ENCODE results near the gene MTIF3. TPM values are rescaled to one million over a fixed set of nuclear protein-coding genes. Genes with fewer than 3 reads are reported as not detected.
"Not testable (repeated sequence)": the region's sequence is repeated elsewhere in the genome, so short reads cannot be mapped to it uniquely, and the experiment has no call there.

The MTIF3 gene
- total RNA-seq, 1 donor = 66.1 TPM

DNA sequence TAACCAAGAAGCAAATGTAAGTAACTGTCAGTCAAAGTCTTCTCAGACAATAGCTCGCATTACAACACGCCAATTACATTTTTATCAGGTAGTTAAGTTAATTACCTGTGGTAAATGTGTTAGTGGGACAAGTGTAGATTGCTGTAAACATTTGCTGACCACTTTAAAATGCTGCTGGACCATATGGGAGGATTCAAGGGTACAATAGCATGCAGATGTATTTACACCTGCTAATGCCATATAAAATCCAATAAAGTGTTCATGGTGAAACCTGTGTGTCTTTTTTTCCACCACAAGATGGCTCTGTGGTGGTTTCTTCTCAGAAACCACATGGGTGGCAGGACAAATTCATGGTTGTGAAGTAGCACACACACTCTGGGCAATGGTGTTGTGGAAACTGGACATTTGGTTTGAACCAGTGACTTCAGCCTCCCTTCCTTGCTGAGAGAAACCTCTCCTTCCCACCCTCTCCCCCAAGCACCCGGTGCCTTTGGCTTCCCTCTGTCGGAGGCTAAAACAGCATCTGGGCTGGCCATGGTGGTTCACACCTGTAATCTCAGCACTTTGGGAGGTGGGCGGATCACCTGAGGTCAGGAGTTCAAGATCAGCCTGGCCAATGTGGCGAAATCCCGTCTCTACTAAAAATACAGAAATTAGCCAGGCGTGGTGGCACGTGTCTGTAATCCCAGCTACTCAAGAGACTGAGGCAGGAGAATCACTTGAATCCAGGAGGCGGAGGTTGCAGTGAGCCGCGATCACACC, 44.0 kb downstream of the MTIF3 start:
- TF ChIP-seq CTCF (IDR thresholded peaks at IDR 0.05; ENCODE audit: insufficient read depth, low read depth, low read length) = peak; percentile 58
- no peak overlapping the region for H3K4me3 ChIP-seq (ENCODE audit: low read depth, low read length)
- peak; percentile 49 for DNase-seq (ENCODE audit: low read depth)

DNA sequence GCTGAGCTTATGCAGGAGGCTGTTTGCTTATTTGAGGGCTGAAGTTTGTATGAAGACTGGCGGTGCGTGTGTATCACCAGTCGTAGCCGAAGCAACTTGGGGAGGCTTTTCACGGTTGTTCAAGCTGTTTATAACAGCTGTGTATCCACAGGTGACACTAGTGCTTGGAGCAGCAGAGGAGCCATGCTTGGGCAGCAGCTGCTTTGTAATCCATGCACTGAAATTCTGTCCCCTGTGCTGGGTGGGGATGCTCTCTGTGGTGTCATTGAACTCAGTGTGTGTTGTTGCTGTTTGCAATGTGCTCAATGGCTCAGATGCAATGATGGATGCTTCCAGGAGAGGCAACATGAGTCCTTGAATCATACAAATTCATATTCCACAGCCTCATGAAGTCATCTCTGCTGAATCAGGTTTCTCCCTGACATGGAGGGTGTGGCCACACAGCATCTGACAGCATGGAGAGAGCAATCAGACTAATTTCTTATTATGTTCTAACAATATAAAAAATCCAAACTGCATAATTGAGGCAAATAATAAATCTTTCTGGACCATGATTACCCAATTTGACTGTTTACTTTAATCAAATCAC, 44.7 kb downstream of the MTIF3 start:
- no peak for TF ChIP-seq CTCF (IDR thresholded peaks at IDR 0.05; ENCODE audit: insufficient read depth, low read depth, low read length)
- no peak overlapping the region for H3K4me3 ChIP-seq (ENCODE audit: low read depth, low read length)
- DNase-seq (ENCODE audit: low read depth) = no peak

DNA sequence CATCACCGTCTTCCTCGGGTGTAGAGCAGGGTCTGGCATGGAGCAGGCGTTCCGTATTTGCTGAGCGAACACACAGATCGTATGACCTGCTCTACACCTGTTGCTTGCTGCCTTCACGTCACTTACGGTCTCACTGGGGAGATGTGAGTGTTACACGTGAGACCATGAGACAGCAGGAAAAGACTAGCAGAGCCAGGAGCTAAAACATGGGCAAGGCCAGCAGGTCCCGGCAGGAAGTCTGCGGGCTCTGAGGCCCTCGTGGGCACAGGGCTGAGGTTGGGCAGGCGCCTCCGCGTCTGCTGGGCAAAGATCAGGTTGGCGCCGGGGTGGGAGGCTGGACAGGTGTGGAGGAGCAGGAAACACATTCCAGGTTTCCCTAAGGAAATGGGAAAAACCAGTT, 45.7 kb downstream of the MTIF3 start:
- TF ChIP-seq CTCF (IDR thresholded peaks at IDR 0.05; ENCODE audit: insufficient read depth, low read depth, low read length) = no peak
- no peak for DNase-seq (ENCODE audit: low read depth)
- no peak overlapping the region for H3K4me3 ChIP-seq (ENCODE audit: low read depth, low read length)

DNA sequence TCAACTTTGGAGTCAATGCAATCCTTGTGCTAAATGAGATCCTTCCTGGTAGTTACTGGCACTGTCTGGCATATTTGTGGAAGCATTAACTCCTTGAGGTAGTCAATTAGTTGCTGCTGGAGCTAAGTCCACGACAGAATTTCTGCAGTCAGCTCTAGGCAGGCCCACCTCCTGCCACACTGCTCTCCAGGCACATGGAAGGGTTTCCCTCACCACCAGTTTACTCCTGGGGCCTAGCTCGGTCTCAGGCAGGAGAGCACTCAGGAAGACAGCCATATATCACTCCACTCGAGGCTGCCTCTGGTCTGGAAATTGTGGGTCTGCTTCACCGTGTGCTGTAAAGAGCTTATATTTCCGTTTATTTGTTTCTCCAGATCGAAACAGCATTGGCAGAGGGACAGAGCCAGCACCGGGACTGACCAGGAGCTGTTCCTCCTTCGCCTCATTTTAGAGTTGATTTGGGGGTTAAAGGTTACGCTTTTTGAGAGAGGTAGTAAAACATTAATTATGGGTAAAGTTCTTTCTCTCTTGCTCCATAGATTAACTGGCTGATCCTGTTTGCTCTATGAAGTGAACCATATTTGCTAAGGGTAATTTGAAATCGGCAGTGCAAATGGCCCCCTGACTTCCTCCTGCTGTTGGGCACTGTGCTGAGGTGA, 46.5 kb downstream of the MTIF3 start:
- no peak for TF ChIP-seq CTCF (IDR thresholded peaks at IDR 0.05; ENCODE audit: insufficient read depth, low read depth, low read length)
- no peak overlapping the region for H3K4me3 ChIP-seq (ENCODE audit: low read depth, low read length)
- DNase-seq (ENCODE audit: low read depth) = no peak

GRCh38 chr13:27403203-27403678, 47.1 kb downstream of the MTIF3 start:
- DNase-seq (ENCODE audit: low read depth) = peak; percentile 30
- H3K4me3 ChIP-seq (ENCODE audit: low read depth, low read length) = no peak overlapping the region
- no peak for TF ChIP-seq CTCF (IDR thresholded peaks at IDR 0.05; ENCODE audit: insufficient read depth, low read depth, low read length)

GRCh38 chr13:27401210-27401609, 49.2 kb downstream of the MTIF3 start:
- TF ChIP-seq CTCF (IDR thresholded peaks at IDR 0.05; ENCODE audit: insufficient read depth, low read depth, low read length) = no peak
- H3K4me3 ChIP-seq (ENCODE audit: low read depth, low read length) = no peak overlapping the region
- no peak for DNase-seq (ENCODE audit: low read depth)

GRCh38 chr13:27400405-27400804, 50.0 kb downstream of the MTIF3 start:
- H3K4me3 ChIP-seq (ENCODE audit: low read depth, low read length); DNase-seq (ENCODE audit: low read depth): not testable (repeated sequence)
